Amniotic stem cell (primary cell): Measurements from ENCODE around the gene INO80.

Source experiments
- DNase-seq: peaks from one replicate; lab custom pipeline; 2025; lab: John Stamatoyannopoulos, UW

INO80 gene

DNA sequence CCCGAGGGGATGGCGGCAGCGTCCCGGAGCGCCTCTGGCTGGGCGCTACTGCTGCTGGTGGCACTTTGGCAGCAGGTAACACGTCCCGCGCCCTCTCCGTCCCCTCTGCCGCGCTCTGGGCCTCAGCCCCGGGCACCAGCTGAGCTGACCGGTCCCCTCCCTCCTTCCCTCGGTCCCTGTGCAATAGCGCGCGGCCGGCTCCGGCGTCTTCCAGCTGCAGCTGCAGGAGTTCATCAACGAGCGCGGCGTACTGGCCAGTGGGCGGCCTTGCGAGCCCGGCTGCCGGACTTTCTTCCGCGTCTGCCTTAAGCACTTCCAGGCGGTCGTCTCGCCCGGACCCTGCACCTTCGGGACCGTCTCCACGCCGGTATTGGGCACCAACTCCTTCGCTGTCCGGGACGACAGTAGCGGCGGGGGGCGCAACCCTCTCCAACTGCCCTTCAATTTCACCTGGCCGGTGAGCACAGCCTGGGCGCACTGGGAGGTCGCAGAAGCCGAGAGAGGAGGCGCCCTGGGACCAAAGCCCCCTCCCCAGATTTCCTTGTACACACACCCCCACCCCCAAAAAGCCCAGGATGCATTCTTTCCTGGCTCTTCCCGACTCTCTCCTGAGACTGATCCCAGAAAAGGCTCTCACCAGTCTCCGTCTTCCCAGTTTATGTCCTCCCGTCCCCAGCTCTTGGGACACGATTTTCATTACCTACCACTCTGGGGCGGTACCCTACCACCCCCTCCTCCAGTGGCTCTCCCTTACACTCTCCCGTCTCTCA lies 186.2 kb downstream of the INO80 start:
- no peak for DNase-seq
